ENCODE data around the gene DDX54.
"Not testable (repeated sequence)": the region's sequence is repeated elsewhere in the genome, so short reads cannot be mapped to it uniquely, and the experiment has no call there.

DDX54 gene

GRCh38 chr12:113118142-113118541, 67.1 kb downstream of the DDX54 start:
- DNase-seq (ENCODE audit: low read depth) = no peak

- DNase-seq (ENCODE audit: low read depth) = not testable (repeated sequence)
These were observed 67.6 kb downstream of the DDX54 start for GRCh38 chr12:113117684-113118083.

DNA sequence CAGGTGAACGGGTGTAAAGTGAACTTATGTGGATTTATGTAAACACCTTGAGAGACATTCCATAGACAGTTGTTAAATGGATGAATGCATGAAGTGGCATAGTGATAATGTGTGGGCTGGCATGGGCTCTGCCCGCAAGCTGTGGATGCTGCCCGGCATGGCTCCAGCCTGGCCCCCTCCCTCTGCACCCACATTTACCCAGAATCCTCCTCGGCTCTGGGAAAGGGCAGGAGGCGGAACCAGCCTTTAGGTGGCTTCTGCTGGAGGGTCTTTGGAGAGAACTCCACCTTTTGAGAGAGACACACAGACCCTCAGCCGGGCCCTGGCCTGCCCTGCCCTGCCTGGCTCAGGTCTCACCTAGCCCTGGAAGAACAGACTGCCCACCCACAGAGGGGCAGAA, 68.4 kb downstream of the DDX54 start:
- no peak for DNase-seq (ENCODE audit: low read depth)

DNA sequence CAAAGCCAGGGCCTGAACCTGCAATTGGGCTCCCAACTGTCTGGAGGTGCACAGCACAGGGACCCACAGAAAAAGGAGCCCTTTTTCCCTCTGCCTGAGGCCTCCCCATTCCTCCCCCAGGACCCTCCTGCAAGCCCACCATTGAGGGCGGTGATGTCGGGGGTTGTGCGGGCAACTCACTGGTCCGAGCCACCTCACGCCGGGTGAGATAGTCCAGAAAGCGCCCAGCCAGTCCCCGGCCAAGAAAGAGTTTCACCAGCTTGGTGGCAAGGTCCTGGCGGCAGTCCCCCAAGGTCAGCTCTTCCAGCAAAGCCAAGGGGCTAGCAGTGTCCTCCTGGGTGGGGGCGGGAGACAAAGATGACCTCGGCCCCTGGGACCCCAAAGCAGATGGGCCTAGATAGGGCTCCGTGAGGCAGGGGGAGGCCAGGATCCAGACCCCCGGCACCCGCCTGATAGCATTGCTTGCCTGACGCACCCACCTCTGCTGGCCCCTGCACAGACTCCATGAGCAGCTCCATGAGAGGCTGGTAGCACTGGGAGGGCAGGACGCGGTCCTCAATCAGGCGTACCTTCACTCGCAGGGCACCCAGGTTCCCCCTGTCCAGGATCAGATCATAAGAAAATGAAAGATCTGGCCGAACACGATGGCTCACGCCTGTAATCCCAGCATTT, 69.7 kb downstream of the DDX54 start:
- DNase-seq (ENCODE audit: low read depth) = no peak

DNA sequence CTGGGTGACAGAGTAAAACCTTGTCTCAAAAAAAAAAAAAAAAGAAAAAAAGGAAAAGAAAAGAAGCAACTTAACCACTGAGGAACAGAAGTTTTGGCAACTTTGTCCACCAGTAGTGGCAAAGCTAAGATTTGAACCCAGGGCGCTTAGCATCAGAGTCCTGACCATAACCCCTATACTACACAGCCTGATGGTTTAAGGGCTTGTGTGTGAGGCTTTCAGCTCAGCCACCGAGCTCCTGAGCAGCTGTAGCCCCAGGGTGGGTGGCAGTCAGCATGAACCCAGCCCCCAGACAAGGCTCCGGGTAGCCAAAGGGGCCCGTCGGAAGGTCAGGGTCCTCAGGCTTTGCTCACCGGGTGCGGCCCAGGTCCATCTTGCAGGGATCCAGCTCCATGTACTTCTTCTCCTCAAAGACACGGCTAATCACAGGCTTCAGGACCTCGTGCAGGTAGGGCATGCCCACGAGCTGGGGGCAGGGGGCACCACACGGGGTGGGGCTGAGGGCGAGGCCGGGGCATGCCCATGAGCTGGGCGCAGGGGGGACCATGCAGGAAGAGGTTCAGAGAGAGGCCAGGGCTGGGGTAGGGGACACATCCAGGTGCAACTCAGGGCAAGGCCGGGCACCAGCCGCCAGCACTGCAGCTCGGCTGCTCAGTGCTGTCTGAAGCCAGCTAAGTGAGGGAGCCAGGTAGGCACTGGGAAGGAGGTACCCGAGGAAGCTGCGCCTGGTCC, 70.7 kb downstream of the DDX54 start:
- DNase-seq (ENCODE audit: low read depth) = no peak

GRCh38 chr12:113113397-113113796, 71.9 kb downstream of the DDX54 start:
- no peak for DNase-seq (ENCODE audit: low read depth)

DNA sequence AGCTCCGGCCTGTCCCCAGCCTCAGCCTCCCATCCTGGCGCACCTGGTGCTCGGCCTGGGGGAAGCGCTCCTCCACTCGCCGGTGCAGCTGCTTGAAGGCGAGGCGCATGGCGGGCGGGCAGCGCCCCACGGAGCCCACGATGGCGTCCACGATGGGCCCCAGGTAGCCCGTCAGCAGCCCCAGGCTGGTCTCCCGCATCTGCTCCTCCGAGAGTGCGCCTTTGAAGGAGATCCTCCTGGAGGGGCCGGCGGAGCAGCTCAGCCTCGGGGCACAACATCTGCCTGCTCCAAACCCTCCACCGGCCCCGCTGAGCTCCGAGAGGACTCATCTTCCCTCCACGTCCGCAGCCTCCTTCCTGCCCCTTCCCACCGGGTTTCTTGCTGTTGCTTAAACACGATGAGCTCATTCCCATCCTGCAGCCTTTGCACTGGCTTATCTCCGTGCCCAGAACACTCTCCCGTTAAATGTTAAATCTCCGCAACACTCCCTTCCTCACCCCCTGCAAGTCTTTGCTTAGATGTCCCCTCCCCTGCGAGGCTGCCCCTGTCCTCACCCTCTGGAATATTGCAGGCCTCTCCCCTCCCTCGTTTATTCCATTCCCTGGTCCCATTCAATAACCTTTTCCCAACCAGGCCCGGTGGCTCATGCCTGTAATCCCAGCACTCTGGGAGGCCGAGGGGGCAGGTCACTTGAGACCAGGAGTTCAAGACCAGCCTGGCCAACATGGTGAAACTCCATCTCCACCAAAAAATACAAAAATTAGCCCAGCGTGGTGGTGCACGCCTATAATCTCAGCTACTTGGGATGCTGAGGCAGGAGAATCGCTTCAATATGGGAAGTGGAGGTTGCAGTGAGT, 73.0 kb downstream of the DDX54 start:
- DNase-seq (ENCODE audit: low read depth) = no peak

- no peak for DNase-seq (ENCODE audit: low read depth)
These were observed 74.0 kb downstream of the DDX54 start for GRCh38 chr12:113111247-113111646.

GRCh38 chr12:113109872-113110599, 75.2 kb downstream of the DDX54 start:
- no peak for DNase-seq (ENCODE audit: low read depth)

- no peak for DNase-seq (ENCODE audit: low read depth)
These were observed 75.9 kb downstream of the DDX54 start for GRCh38 chr12:113109360-113109759.

- no peak for DNase-seq (ENCODE audit: low read depth)
These were observed 77.0 kb downstream of the DDX54 start for GRCh38 chr12:113108308-113108707.

Measured in CMK (cell line).